Endothelial cell of umbilical vein (primary cell): ENCODE data around the gene ZNF366. TPM values are rescaled to one million over a fixed set of nuclear protein-coding genes. Genes with fewer than 3 reads are reported as not detected.

Experiments used
- BruUV-seq: library from RNA; stranded (reverse); fragments of 400-500 nt; replicated peaks from 2 replicates; lab custom pipeline; 2021; lab: Mats Ljungman, UMichigan
- CTCF ChIA-PET: fragments of 300-600, 350-600 bp; sonication (Branson Sonifier 250); formaldehyde crosslinking; loops from one replicate; lab custom pipeline; 2021; ENCODE audit warnings: antibody characterized with exemption, inconsistent platforms; lab: Charles Lee
- POLR2A ChIA-PET: fragments of 300-600, 350-600 bp; sonication (Branson Sonifier 250); formaldehyde crosslinking; loops from one replicate; lab custom pipeline; 2021; ENCODE audit warnings: antibody characterized with exemption, inconsistent platforms; lab: Charles Lee
- DNase-seq: peaks from one replicate; pipeline ENCODE4 v3.0.0-alpha.2; 2011; ENCODE audit warnings: low read depth, low spot score
- FAIRE-seq: peaks from 2 replicates; lab custom pipeline; 2011; peaks lifted over from hg19 to GRCh38; lab: Jason Lieb, UNC
- H2AFZ ChIP-seq: 2 replicates; pipeline ENCODE4 v1.6.0; 2012; ENCODE audit warnings: low read depth, low read length, control low read depth, inconsistent platforms
- H3K27ac ChIP-seq: 2 replicates; pipeline ENCODE4 v1.5.1; 2011; ENCODE audit warnings: low read depth, mild to moderate bottlenecking, control low read depth, low read length, moderate library complexity; ENCODE audit not compliant: insufficient read depth
- H3K27me3 ChIP-seq, 2 experiments: 2 replicates each; pipeline versions ENCODE4 v1.6.0 to v1.6.1; 2011; ENCODE audit warnings: low read length in 2 of 2, mixed read lengths in 1 of 2; ENCODE audit not compliant: control insufficient read depth in 2 of 2, insufficient read depth in 2 of 2
- H3K36me3 ChIP-seq, 2 experiments: 2 replicates in 1 of 2; 3 replicates in 1 of 2; pipeline ENCODE4 v1.5.1; 2011; ENCODE audit warnings: low read length in 2 of 2, mild to moderate bottlenecking in 1 of 2, moderate library complexity in 1 of 2; ENCODE audit not compliant: control insufficient read depth in 2 of 2, insufficient read depth in 2 of 2; ENCODE audit errors: extremely low read depth in 1 of 2
- H3K4me1 ChIP-seq: 3 replicates; pipeline ENCODE4 v1.5.1; 2011; ENCODE audit warnings: mild to moderate bottlenecking, low read length; ENCODE audit not compliant: control insufficient read depth, insufficient read depth; ENCODE audit errors: extremely low read depth
- H3K4me2 ChIP-seq: 2 replicates; pipeline ENCODE4 v1.6.1; 2011; ENCODE audit warnings: low read length, control low read depth, mixed read lengths; ENCODE audit not compliant: insufficient read depth
- H3K4me3 ChIP-seq, 3 experiments: fragments of 200-600 bp in 1 of 3; sonication (generic), shearing (Covaris generic) in 1 of 3; replicated peaks in 1 of 3; 2 replicates each; pipeline ENCODE4 v1.5.1; 2011 to 2016; ENCODE audit warnings: control low read depth in 3 of 3, low read length in 3 of 3, mild to moderate bottlenecking in 2 of 3, inconsistent platforms in 1 of 3, low read depth in 1 of 3, moderate library complexity in 1 of 3; ENCODE audit not compliant: insufficient read depth in 1 of 3
- H3K79me2 ChIP-seq: 2 replicates; pipeline ENCODE4 v1.6.0; 2012; ENCODE audit warnings: low read length, inconsistent platforms; ENCODE audit not compliant: control insufficient read depth, insufficient read depth
- H3K9ac ChIP-seq: replicated peaks from 2 replicates; pipeline ENCODE3; 2011; ENCODE audit warnings: low read length, control low read depth; ENCODE audit not compliant: insufficient read depth; ENCODE audit errors: extremely low read depth
- H3K9me1 ChIP-seq: replicated peaks from 3 replicates; pipeline ENCODE4 v1.6.0; 2011; ENCODE audit warnings: mild to moderate bottlenecking, low read length; ENCODE audit not compliant: control insufficient read depth, insufficient read depth; ENCODE audit errors: extremely low read depth
- H3K9me3 ChIP-seq: replicated peaks from 2 replicates; pipeline ENCODE4 v1.5.1; 2012; ENCODE audit warnings: low read length, inconsistent platforms; ENCODE audit not compliant: control insufficient read depth, insufficient read depth
- H4K20me1 ChIP-seq: replicated peaks from 2 replicates; pipeline ENCODE3; 2011; ENCODE audit warnings: mild to moderate bottlenecking, low read length; ENCODE audit not compliant: control insufficient read depth, insufficient read depth; ENCODE audit errors: extremely low read depth
- CTCF ChIP-seq, 2 donors: IDR thresholded peaks; 1 replicate in 1 of 2; 2 replicates in 1 of 2; pipeline ENCODE4 v1.5.1; 2011; ENCODE audit warnings: low read length in 2 of 2, mild to moderate bottlenecking in 2 of 2, moderate library complexity in 2 of 2, control low read depth in 1 of 2, inconsistent platforms in 1 of 2, low read depth in 1 of 2; ENCODE audit not compliant: insufficient read depth in 1 of 2; ENCODE audit errors: extremely low read depth in 1 of 2
- EZH2 ChIP-seq: IDR thresholded peaks from 2 replicates; pipeline ENCODE4 v1.6.1; 2012; ENCODE audit warnings: borderline replicate concordance, low read depth, mild to moderate bottlenecking, moderate library complexity, low read length, inconsistent platforms; ENCODE audit not compliant: severe bottlenecking
- FOS ChIP-seq: IDR thresholded peaks from 2 replicates; pipeline ENCODE4 v1.6.1; 2011; ENCODE audit warnings: mild to moderate bottlenecking, low read length, moderate library complexity, borderline replicate concordance; ENCODE audit not compliant: insufficient read depth
- GATA2 ChIP-seq: IDR thresholded peaks from 2 replicates; pipeline ENCODE4 v1.7.0; 2011; ENCODE audit warnings: low read depth, mild to moderate bottlenecking, moderate library complexity, mixed read lengths, low read length; ENCODE audit not compliant: insufficient read length, insufficient read depth
- JUN ChIP-seq: IDR thresholded peaks from 2 replicates; pipeline ENCODE4 v1.6.1; 2011; ENCODE audit warnings: borderline replicate concordance, low read depth; ENCODE audit not compliant: insufficient read length, insufficient read depth
- MYC ChIP-seq: IDR thresholded peaks from one replicate; pipeline ENCODE4 v1.6.1; 2011; ENCODE audit warnings: mild to moderate bottlenecking, low read depth, low read length
- POLR2A ChIP-seq: IDR thresholded peaks from 2 replicates; pipeline ENCODE4 v1.6.1; 2012; ENCODE audit warnings: low read depth, mild to moderate bottlenecking, control low read depth, low read length
- POLR2AphosphoS5 ChIP-seq: IDR thresholded peaks from 2 replicates; pipeline ENCODE4 v1.6.1; 2012; ENCODE audit warnings: low read depth, mild to moderate bottlenecking, control low read depth, low read length, moderate library complexity; ENCODE audit not compliant: insufficient read depth
- dilution Hi-C: fragments of 300-500 bp; cut with MboI; formaldehyde crosslinking; loops from one replicate; pipeline ENCODE4 v1.15.0; 2019; ENCODE audit warnings: low sequenced_read_pairs; ENCODE audit not compliant: extremely low pct_ligation_motif_present
- intact Hi-C: fragments of 100-400 bp; cut with micrococcal nuclease; formaldehyde crosslinking; loops from one replicate; pipeline ENCODE4 v1.10.0; 2022
- polyA plus RNA-seq, 4 experiments: library from polyadenylated mRNA; depleted of rRNA in 3 of 4; stranded (reverse) in 3 of 4; unstranded in 1 of 4; fragments of >200 nt; gene quantifications; 2 replicates each; pipeline versions ENCODE4 v1.2.1 to v1.2.3, GENCODE V29; 2011 to 2012; ENCODE audit warnings: missing spikeins in 1 of 4
- total RNA-seq: library from RNA; stranded (reverse); gene quantifications from 2 replicates; pipeline ENCODE4 v1.2.3, GENCODE V29; 2021
- TF ChIP-seq, protein P1 (sequence below): IDR thresholded peaks from 2 replicates; pipeline ENCODE4 v1.6.1; 2011; ENCODE audit not compliant: insufficient read depth, insufficient read length

Gene ZNF366
- total and polyA plus RNA-seq, 2 donors (not counting 3 experiments of a cell fraction or from before 2014, with no cell fraction given): 1.3 to 4.1 TPM

- DNase-seq (no peak), FAIRE-seq (no peak)
- TF ChIP-seq POLR2AphosphoS5: no peak
- no peak for TF ChIP-seq JUN
- TF ChIP-seq POLR2A: no peak
- no peak for TF ChIP-seq FOS
- TF ChIP-seq MYC: no peak
- TF ChIP-seq, protein P1, sequence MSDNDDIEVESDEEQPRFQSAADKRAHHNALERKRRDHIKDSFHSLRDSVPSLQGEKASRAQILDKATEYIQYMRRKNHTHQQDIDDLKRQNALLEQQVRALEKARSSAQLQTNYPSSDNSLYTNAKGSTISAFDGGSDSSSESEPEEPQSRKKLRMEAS: no peak
- TF ChIP-seq GATA2: no peak
- TF ChIP-seq EZH2: no peak
- no peak for TF ChIP-seq CTCF (IDR thresholded peaks at IDR 0.05; ENCODE audit: extremely low read depth in 1 of 2, insufficient read depth in 1 of 2, low read depth in 1 of 2, low read length in 2 of 2)
- intact Hi-C loops (no loop called here), dilution Hi-C loops (no loop called here)
- Histone ChIP-seq H3K27me3 (no peaks in the 10 kb centered on the region), H4K20me1 (no peaks in the 10 kb centered on the region), H3K4me3 (no peak overlapping the region), H3K4me2 (no peak overlapping the region), H2AFZ (no peak overlapping the region), H3K27ac (no peak overlapping the region), H3K4me1 (peaks cover under 1% of the 10 kb centered on the region), H3K79me2 (no peaks in the 10 kb centered on the region), H3K9me1 (no peaks in the 10 kb centered on the region), H3K9ac (no peak overlapping the region), H3K36me3 (no peaks in the 10 kb centered on the region), H3K9me3 (no peaks in the 10 kb centered on the region)
- ChIA-PET CTCF (no interaction called here), POLR2A (no interaction called here)
- BruUV-seq: no TSS peak
Measured at GRCh38 chr5:72516916-72517315, 9.7 kb upstream of the ZNF366 start.
